OCI-LY3 (cell line): ENCODE results near the gene EPN3.

Source experiments
- EZH2phosphoT487 ChIP-seq: fragments of 200-600 bp; shearing (Covaris generic); IDR thresholded peaks from 2 replicates; pipeline ENCODE4 v1.6.1; 2018; ENCODE audit warnings: antibody characterized with exemption, mixed run types, low read depth
- TF ChIP-seq, protein P1 (sequence below): fragments of 200-600, 300-600 bp; sonication (generic); IDR thresholded peaks from 2 replicates; pipeline ENCODE4 v1.5.1; 2014; ENCODE audit warnings: antibody characterized with exemption, low read length, low read depth

- TF ChIP-seq, protein P1, sequence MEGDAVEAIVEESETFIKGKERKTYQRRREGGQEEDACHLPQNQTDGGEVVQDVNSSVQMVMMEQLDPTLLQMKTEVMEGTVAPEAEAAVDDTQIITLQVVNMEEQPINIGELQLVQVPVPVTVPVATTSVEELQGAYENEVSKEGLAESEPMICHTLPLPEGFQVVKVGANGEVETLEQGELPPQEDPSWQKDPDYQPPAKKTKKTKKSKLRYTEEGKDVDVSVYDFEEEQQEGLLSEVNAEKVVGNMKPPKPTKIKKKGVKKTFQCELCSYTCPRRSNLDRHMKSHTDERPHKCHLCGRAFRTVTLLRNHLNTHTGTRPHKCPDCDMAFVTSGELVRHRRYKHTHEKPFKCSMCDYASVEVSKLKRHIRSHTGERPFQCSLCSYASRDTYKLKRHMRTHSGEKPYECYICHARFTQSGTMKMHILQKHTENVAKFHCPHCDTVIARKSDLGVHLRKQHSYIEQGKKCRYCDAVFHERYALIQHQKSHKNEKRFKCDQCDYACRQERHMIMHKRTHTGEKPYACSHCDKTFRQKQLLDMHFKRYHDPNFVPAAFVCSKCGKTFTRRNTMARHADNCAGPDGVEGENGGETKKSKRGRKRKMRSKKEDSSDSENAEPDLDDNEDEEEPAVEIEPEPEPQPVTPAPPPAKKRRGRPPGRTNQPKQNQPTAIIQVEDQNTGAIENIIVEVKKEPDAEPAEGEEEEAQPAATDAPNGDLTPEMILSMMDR = no peak
- TF ChIP-seq EZH2phosphoT487 = no peak
These were observed 26.5 kb downstream of the EPN3 start for GRCh38 chr17:50558941-50559614.
